ENCODE results near the gene CDK18. TPM values are rescaled to one million over a fixed set of nuclear protein-coding genes. Genes with fewer than 3 reads are reported as not detected.

Gene CDK18
- total RNA-seq, 1 experiment from 2014 or later: 38.5 TPM

DNA sequence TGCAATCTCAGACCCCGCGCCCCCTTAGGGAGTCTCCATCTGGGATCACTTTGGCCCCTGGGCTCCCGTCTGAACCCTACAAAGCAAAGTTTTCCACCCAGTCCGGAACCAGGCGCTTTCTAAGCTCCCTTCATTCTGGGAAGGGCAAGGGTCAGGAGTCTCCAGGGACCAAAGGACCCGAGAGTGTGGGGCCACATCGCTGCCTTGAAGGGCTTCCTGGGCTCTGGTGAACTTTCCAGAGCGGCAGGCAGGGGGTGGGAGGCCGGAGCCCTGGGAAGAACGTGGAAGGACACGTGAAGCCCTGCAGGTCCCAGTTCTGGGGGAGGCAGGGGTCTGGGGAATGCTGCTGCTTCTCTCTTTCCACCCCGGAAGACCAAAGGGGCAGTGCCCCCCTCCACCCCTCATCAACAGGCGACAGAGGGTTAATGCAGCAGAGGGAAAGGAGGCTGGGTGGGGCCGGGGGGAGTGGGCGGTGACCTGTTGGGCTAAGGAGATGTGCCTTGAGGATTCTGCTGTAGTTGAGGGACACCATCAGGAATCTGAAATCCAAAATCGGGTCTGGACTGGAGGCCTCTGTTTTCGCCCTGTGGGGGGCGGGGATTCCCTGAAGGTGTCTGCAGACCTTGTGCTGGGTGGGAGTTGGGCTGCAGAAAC is 734 bp downstream of the CDK18 start:
- H4K91ac ChIP-seq (ENCODE audit: insufficient read length, low read depth, low read length): no peak overlapping the region
- H2BK12ac ChIP-seq (ENCODE audit: insufficient read length, low read depth, low read length): no peak overlapping the region
- no peak overlapping the region for H3K56ac ChIP-seq (ENCODE audit: insufficient read length, low read depth, low read length)
- H3K27me3 Mint-ChIP-seq (ENCODE audit: low read depth): peaks cover 8% of the 10 kb centered on the region
- no peaks in the 10 kb centered on the region for H3K27me3 ChIP-seq (ENCODE audit: insufficient read depth, low read length)
- H3K9me3 Mint-ChIP-seq: no peaks in the 10 kb centered on the region
- peaks cover 5 to 18% (median 8%) of the 10 kb centered on the region in 3 experiments; a peak in 6 of 7 replicates for H3K36me3 Mint-ChIP-seq (ENCODE audit: insufficient read depth in 1 of 3, low read depth in 3 of 3)
- H3K4me1 ChIP-seq (ENCODE audit: insufficient read depth, low read length): peaks cover 9% of the 10 kb centered on the region; the same call in 1 of the 2 replicates
- H4K5ac ChIP-seq (ENCODE audit: insufficient read length, low read depth, low read length): no peak overlapping the region
- H4K8ac ChIP-seq (replicated peaks; ENCODE audit: insufficient read length, low read depth, low read length): no peak overlapping the region
- H3K4me3 Mint-ChIP-seq: peak overlapping the region; percentile 83 to 93
- H3K18ac ChIP-seq (ENCODE audit: insufficient read length, low read depth, low read length): no peak overlapping the region
- no peak overlapping the region for H2AFZ ChIP-seq (ENCODE audit: low read length)
- DNase-seq: peak; percentile 71
- no peak overlapping the region for H2AK5ac ChIP-seq (ENCODE audit: insufficient read length, low read length)
- H3K4ac ChIP-seq (ENCODE audit: low read depth, low read length): no peak overlapping the region
- no peak overlapping the region for H2BK20ac ChIP-seq (ENCODE audit: low read depth, low read length, poor library complexity, severe bottlenecking)
- TF ChIP-seq, protein P1, sequence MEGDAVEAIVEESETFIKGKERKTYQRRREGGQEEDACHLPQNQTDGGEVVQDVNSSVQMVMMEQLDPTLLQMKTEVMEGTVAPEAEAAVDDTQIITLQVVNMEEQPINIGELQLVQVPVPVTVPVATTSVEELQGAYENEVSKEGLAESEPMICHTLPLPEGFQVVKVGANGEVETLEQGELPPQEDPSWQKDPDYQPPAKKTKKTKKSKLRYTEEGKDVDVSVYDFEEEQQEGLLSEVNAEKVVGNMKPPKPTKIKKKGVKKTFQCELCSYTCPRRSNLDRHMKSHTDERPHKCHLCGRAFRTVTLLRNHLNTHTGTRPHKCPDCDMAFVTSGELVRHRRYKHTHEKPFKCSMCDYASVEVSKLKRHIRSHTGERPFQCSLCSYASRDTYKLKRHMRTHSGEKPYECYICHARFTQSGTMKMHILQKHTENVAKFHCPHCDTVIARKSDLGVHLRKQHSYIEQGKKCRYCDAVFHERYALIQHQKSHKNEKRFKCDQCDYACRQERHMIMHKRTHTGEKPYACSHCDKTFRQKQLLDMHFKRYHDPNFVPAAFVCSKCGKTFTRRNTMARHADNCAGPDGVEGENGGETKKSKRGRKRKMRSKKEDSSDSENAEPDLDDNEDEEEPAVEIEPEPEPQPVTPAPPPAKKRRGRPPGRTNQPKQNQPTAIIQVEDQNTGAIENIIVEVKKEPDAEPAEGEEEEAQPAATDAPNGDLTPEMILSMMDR (conservative IDR thresholded peaks at IDR 0.05): 0 out of 3 replicates have a peak, but pooled peaks have one; percentile 22
- H4K20me1 ChIP-seq (ENCODE audit: control insufficient read depth, insufficient read depth, insufficient read length): no peaks in the 10 kb centered on the region
- no peak overlapping the region for H2BK15ac ChIP-seq (ENCODE audit: low read depth, low read length)
- no CpG with 5 or more reads among the region's 18 CpGs for WGBS (ENCODE audit: extremely low coverage, insufficient read length, low lambda C conversion rate)
- H3K9ac ChIP-seq (ENCODE audit: extremely low read depth, insufficient read length, low read length): peak overlapping the region; percentile 40
- peak overlapping the region; percentile 81; the same call in 1 of the 2 replicates for H3K14ac ChIP-seq (ENCODE audit: insufficient read depth, low read length)
- no peak overlapping the region for H3K27ac ChIP-seq (ENCODE audit: insufficient read length, low read depth, low read length)
- H3T11ph ChIP-seq (ENCODE audit: low read length): no peak overlapping the region
- peak overlapping the region in 1 of 3 experiments; percentile 85; a peak in 4 of 7 replicates for H3K27ac Mint-ChIP-seq
- H2BK120ac ChIP-seq (ENCODE audit: low read depth, low read length, poor library complexity, severe bottlenecking): no peak overlapping the region
- H3K4me2 ChIP-seq (ENCODE audit: insufficient read depth, insufficient read length, low read length): peak overlapping the region; percentile 58
- H3K23ac ChIP-seq (ENCODE audit: insufficient read length, low read depth, low read length): no peak overlapping the region
- peaks cover 5% of the 10 kb centered on the region; the same call in 1 of the 2 replicates for H3K79me2 ChIP-seq (ENCODE audit: insufficient read depth, low read length)
- H3K79me1 ChIP-seq (ENCODE audit: insufficient read depth, low read depth, low read length, poor library complexity, severe bottlenecking): no peaks in the 10 kb centered on the region
- H3K9me3 ChIP-seq (ENCODE audit: control insufficient read depth, low read depth, low read length): no peaks in the 10 kb centered on the region
- no peak overlapping the region for H2BK5ac ChIP-seq (ENCODE audit: insufficient read length, low read length)
- H3K4me1 Mint-ChIP-seq: peaks cover 57 to 62% of the 10 kb centered on the region in 2 experiments
- peaks cover 9% of the 10 kb centered on the region for H3K23me2 ChIP-seq (ENCODE audit: insufficient read length, low read depth, low read length, poor library complexity, severe bottlenecking)
